Ascending aorta (tissue), 2 donors: ENCODE measurements around the gene WFDC12. TPM values are rescaled to one million over a fixed set of nuclear protein-coding genes. Genes with fewer than 3 reads are reported as not detected.

ENCODE experiments used
- DNase-seq, 2 donors: peaks; one replicate each; pipeline ENCODE4 v3.0.0-alpha.2; 2019; ENCODE audit warnings: low spot score in 2 of 2
- H3K27ac ChIP-seq, 2 donors: fragments of 200-600 bp; sonication (generic); one replicate each; pipeline ENCODE4 v1.5.1; 2016 to 2017; ENCODE audit warnings: mild to moderate bottlenecking in 1 of 2
- H3K27me3 ChIP-seq: fragments of 200-600 bp; sonication (generic); one replicate; pipeline ENCODE4 v1.5.1; 2017
- H3K36me3 ChIP-seq, 2 donors: fragments of 200-600 bp; sonication (generic); one replicate each; pipeline ENCODE4 v1.5.1; 2016
- H3K4me1 ChIP-seq, 2 donors: fragments of 200-600 bp; sonication (generic); one replicate each; pipeline ENCODE4 v1.5.1; 2016 to 2017; ENCODE audit warnings: mild to moderate bottlenecking in 1 of 2
- H3K4me3 ChIP-seq, 2 donors: fragments of 200-600 bp; sonication (generic); one replicate each; pipeline ENCODE4 v1.5.1; 2016 to 2017; ENCODE audit warnings: mild to moderate bottlenecking in 1 of 2
- H3K9me3 ChIP-seq, 2 donors: fragments of 200-600 bp; sonication (generic); one replicate each; pipeline ENCODE4 v1.5.1; 2016
- intact Hi-C: fragments of 100-400 bp; cut with DNase I; formaldehyde crosslinking; loops from one replicate; pipeline ENCODE4 v1.15.1; 2023
- total RNA-seq: library from RNA; depleted of rRNA; stranded (reverse); fragments of >200 nt; gene quantifications from one replicate; pipeline ENCODE4 v1.1.0, GENCODE V29; 2016
- TF ChIP-seq, protein P1 (sequence below), 3 experiments: fragments of 200-600 bp in 2 of 3; fragments of 450-650 bp in 1 of 3; sonication (generic) in 2 of 3; IDR thresholded peaks; one replicate each; pipeline ENCODE4 v1.5.1; 2016 to 2019; ENCODE audit warnings: antibody characterized with exemption in 3 of 3, mild to moderate bottlenecking in 1 of 3, moderate library complexity in 1 of 3

Gene WFDC12
- total RNA-seq, 1 donor from 2014 or later: not detected

DNA sequence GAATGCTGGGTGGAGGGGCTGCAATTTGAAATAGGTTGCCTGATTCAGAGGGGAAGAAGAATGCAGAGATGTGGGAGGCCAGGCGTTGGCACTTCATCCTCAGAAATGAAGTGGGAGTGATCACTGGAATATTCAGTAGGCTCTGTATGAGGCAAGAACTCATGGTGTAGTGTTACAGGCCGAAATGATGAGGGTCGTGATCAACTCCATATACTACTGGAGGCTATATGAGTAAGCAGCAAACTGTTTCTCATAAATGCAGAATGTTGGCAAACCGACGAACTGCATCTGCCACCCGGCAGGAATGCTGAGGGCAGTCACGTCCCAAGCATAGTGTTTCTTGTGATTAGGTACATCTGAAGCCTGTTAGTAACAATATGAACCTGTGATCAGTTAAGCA lies 36.0 kb downstream of the WFDC12 start:
- no peak for DNase-seq
- Histone ChIP-seq H3K36me3 (no peaks in the 10 kb centered on the region), H3K27ac (no peak overlapping the region), H3K27me3 (no peaks in the 10 kb centered on the region), H3K4me3 (no peak overlapping the region), H3K9me3 (no peaks in the 10 kb centered on the region), H3K4me1 (no peaks in the 10 kb centered on the region)
- TF ChIP-seq, protein P1, sequence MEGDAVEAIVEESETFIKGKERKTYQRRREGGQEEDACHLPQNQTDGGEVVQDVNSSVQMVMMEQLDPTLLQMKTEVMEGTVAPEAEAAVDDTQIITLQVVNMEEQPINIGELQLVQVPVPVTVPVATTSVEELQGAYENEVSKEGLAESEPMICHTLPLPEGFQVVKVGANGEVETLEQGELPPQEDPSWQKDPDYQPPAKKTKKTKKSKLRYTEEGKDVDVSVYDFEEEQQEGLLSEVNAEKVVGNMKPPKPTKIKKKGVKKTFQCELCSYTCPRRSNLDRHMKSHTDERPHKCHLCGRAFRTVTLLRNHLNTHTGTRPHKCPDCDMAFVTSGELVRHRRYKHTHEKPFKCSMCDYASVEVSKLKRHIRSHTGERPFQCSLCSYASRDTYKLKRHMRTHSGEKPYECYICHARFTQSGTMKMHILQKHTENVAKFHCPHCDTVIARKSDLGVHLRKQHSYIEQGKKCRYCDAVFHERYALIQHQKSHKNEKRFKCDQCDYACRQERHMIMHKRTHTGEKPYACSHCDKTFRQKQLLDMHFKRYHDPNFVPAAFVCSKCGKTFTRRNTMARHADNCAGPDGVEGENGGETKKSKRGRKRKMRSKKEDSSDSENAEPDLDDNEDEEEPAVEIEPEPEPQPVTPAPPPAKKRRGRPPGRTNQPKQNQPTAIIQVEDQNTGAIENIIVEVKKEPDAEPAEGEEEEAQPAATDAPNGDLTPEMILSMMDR (IDR thresholded peaks at IDR 0.05): no peak
- intact Hi-C loops: no loop called here

DNA sequence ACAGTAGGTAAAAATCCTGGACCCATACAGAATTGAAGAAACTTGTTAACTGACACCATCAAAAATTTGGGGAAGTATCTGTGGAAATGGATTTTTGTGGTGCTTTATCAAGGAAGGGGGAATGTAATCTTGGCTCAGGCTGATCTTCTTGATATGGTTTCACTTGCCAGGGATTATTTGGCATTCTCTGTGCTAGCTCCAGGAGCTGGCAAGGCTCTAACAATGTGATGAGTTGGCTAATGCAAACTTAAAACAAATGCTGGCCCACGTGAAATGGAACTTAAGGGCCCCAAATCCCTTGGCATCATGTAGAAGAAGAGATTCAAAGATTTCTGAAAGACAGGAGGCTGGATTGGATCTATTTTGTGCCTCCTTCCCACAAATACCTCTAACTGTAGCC lies 36.5 kb downstream of the WFDC12 start:
- Histone ChIP-seq H3K9me3 (no peaks in the 10 kb centered on the region), H3K36me3 (no peaks in the 10 kb centered on the region), H3K4me1 (no peaks in the 10 kb centered on the region), H3K27ac (no peak overlapping the region), H3K27me3 (no peaks in the 10 kb centered on the region), H3K4me3 (no peak overlapping the region)
- no peak for DNase-seq
- TF ChIP-seq, protein P1 (IDR thresholded peaks at IDR 0.05): no peak
- intact Hi-C loops: no loop called here

DNA sequence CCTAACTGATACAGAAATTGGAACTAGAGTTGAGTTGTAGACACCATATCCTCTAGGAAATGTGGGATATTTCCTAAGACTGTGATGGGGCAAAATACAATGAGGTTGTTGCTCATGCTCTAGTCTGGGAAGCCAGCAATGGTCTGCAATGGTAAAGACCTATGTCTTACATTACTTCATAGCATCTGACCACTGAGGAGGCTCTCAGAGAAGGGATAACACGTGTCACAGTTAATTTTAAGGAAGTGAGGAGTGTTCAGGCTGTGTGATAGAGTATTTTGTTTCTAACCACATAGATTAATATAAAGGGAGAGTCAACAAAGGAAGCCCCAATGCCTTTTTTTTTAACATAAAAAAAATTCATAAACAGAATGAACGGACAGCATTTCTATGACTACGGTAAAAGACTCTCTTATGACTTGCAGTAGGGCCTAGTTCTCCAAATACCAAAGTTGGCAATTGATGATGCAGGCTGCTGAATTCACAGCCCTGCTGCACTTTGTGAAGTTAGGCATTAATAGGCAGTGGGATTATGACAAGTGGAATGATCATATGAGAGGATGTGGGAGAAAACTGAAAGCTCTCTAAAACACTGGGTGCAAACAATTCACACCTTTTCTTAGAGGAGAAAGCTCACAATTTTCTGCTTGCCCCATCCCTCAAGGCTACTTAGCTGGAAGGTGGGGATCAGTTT lies 37.0 kb downstream of the WFDC12 start:
- intact Hi-C loops: no loop called here
- no peaks in the 10 kb centered on the region for H3K27me3 ChIP-seq
- H3K9me3 ChIP-seq: peaks cover 0 to 4% of the 10 kb centered on the region in 2 donors
- TF ChIP-seq, protein P1 (IDR thresholded peaks at IDR 0.05): no peak
- DNase-seq: no peak
- H3K27ac ChIP-seq: no peak overlapping the region
- H3K36me3 ChIP-seq: peaks cover 0 to 4% of the 10 kb centered on the region in 2 donors
- H3K4me3 ChIP-seq: no peak overlapping the region
- no peaks in the 10 kb centered on the region for H3K4me1 ChIP-seq

DNA sequence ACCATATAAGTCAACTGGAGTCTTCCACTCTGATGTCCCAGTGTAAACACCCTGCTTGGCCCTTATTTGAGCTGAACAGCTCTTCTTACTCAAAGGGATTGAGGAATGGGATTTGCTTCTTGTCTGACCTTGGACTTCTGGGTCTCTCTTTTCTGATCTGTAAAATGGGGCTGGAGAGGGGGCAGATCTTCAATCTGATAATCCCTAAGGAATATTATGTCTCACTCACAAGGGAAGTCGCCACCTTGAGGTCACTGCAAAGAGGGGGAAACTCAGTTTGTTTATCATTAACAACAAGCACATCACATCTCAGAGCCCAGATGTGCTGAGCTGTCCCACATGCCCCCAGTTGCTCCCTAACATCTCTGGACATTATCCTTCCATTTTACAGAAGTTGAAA lies 38.4 kb downstream of the WFDC12 start:
- intact Hi-C loops: no loop called here
- H3K4me1 ChIP-seq: no peaks in the 10 kb centered on the region
- H3K27me3 ChIP-seq: no peaks in the 10 kb centered on the region
- H3K27ac ChIP-seq: no peak overlapping the region
- DNase-seq: no peak
- H3K4me3 ChIP-seq: no peak overlapping the region
- TF ChIP-seq, protein P1 (IDR thresholded peaks at IDR 0.05): no peak
- H3K9me3 ChIP-seq: peaks cover 0 to 5% of the 10 kb centered on the region in 2 donors
- peaks cover 10 to 16% of the 10 kb centered on the region in 2 donors for H3K36me3 ChIP-seq

DNA sequence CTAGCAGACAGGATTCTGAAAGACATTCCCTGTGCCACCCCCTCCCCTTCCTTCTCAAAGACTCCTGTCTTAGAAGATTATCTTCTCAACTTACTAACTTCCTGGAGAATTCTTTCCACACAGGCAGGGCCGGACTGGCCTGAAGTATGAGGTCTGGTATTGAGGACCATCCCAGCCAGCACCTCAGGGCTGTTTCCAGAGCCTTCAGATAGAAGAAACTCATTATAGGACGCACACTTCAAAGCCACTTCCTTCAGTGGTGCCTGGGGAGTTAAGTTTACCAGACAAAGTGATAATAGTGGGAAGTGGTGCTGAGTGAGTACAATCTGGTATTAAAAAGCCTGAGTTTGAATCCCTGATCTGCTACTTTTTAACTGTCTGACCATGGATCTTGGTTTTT lies 39.0 kb downstream of the WFDC12 start:
- TF ChIP-seq, protein P1 (IDR thresholded peaks at IDR 0.05): no peak
- Histone ChIP-seq H3K27ac (no peak overlapping the region), H3K36me3 (peaks cover 10 to 21% of the 10 kb centered on the region in 2 donors), H3K9me3 (peaks cover 0 to 5% of the 10 kb centered on the region in 2 donors), H3K4me1 (no peaks in the 10 kb centered on the region), H3K27me3 (no peaks in the 10 kb centered on the region), H3K4me3 (no peak overlapping the region)
- intact Hi-C loops: no loop called here
- no peak for DNase-seq
